ENCODE results near the gene SDHA.
"Not testable (repeated sequence)": the region's sequence is repeated elsewhere in the genome, so short reads cannot be mapped to it uniquely, and the experiment has no call there.

The SDHA gene

DNA sequence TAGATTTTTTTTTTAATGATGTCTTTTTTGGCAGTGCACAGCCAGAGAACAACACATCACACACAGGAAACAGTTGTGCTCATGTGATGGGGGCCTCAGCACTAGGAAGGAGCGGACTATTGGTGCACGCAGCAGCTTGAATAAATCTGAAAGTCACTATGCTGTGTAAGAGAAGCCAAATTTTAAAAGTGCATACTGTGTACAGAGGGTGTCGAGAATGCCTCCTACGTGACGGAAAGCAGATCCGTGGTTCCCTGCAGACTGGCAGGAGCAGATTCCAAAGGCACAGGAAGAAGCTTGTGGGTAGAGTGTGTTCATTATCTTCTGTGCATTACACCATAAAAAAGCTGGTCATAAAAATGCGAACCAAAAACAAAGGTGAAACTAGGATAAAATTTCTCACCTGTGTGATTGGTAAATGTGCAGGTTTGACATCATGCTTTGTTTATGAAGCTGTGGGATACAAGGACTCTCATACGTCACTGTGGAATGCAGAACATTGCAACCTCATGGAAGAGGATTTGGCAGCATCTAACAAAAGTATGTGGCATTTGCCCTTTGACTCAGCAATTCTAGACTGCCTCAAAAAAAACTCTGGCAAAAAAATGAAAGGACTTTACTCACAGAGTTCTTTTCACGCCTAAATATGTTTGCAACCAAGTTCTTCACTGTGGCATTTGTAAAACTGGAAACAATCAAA lies 45.3 kb downstream of the SDHA start:
- H3K27me3 Mint-ChIP-seq, CTCF ChIA-PET, H3K27ac Mint-ChIP-seq, H3K4me1 Mint-ChIP-seq, DNase-seq, H3K9me3 Mint-ChIP-seq, H3K4me3 Mint-ChIP-seq: not testable (repeated sequence)
- peaks cover 36% of the 10 kb centered on the region for H3K36me3 Mint-ChIP-seq

DNA sequence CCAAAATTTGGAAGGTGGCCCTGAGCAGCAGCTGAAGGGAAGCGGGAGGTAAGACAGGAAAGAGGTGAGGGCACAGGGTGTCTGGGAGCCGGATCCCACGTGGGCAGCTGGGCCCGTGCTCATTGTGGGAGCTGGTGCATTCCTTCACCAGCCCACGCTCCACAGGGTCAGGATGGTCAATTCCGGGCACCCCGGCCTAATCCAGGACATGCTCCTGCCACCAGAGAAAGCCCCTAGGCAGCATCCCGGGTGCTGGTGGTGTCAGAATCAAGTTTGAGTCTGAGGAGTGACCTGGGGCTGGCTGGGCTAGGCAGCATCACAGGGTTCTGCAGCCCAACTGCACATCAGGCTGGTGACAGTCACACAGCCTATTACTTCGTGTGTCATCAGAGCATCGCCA lies 46.2 kb downstream of the SDHA start:
- Mint-ChIP-seq H3K4me3 (no peak overlapping the region), H3K27ac (no peak overlapping the region), H3K9me3 (peaks cover 4% of the 10 kb centered on the region), H3K4me1 (peaks cover 5% of the 10 kb centered on the region), H3K27me3 (no peaks in the 10 kb centered on the region), H3K36me3 (peaks cover 32% of the 10 kb centered on the region)
- DNase-seq: no peak
- CTCF ChIA-PET: no interaction called here

DNA sequence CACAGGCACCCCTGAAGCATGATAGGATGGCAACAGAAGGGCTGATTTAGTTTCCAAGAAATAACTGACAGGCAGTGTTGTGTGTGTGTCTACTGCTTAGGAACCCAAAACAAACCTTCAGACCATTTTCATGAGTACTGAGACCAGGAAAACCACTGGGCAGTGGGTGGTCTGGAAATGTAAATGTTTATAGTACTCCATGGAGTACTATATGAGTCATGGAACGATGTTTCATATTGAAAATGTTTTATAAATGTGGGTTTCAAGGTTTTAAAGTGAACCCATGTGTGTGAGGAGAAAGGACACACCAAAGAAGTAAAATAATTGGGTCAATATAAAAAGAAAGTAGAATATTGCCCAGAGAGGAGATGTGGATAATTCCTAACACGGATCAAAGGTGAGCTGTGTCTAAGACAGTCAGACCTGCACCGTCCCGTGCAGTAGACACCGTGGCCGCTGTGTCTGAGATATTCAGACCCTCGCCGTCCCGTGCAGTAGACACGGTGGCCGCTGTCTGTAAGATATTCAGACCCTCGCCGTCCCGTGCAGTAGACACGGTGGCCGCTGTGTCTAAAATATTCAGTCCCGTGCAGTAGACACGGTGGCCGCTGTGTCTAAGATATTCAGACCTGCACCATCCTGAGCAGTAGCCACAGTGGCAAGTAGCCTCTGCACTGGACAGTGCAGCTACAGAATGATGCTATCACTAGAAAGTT lies 48.3 kb downstream of the SDHA start:
- H3K4me3 Mint-ChIP-seq, DNase-seq, H3K9me3 Mint-ChIP-seq, CTCF ChIA-PET, H3K27me3 Mint-ChIP-seq, H3K27ac Mint-ChIP-seq: not testable (repeated sequence)
- peaks cover 32% of the 10 kb centered on the region for H3K36me3 Mint-ChIP-seq
- peaks cover 17% of the 10 kb centered on the region for H3K4me1 Mint-ChIP-seq

DNA sequence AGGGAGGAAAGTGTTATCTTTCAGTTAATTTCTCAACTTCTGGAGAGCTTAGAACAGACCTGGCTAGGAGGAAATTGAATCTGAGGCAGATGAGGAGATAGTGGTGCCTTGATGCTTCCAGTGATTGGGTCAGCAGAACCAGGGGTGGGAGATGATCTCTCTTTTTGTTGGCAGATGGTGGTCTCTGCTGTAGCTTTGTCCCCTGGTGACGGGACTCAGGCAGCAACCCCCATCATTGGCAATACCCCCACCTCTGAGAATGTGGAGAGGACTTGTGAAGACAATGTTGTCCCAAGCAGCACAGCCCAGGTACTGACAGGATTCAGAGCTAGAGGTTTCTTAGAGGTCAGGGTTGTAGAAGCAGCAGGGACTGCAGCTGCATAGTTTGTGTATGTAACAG lies 49.6 kb downstream of the SDHA start:
- CTCF ChIA-PET: no interaction called here
- Mint-ChIP-seq H3K4me3 (no peak overlapping the region), H3K27me3 (peaks cover 4% of the 10 kb centered on the region), H3K9me3 (no peaks in the 10 kb centered on the region), H3K4me1 (peaks cover 21% of the 10 kb centered on the region), H3K27ac (no peak overlapping the region), H3K36me3 (peaks cover 28% of the 10 kb centered on the region)
- no peak for DNase-seq

- Mint-ChIP-seq H3K27me3 (peaks cover 4% of the 10 kb centered on the region), H3K27ac (peak overlapping the region; percentile 93), H3K9me3 (no peaks in the 10 kb centered on the region), H3K4me3 (peak overlapping the region; percentile 92), H3K36me3 (peaks cover 30% of the 10 kb centered on the region), H3K4me1 (peaks cover 40% of the 10 kb centered on the region)
- CTCF ChIA-PET: interaction anchor here (1.2 kb wide), 1 partner anchor 82 kb away, joined by 5 read pairs; no protein-coding TSS in a partner anchor
- DNase-seq: no peak
Observed at GRCh38 chr5:270340-270739, 52.2 kb downstream of the SDHA start.

GRCh38 chr5:271828-272167 lies 53.7 kb downstream of the SDHA start:
- CTCF ChIA-PET, H3K9me3 Mint-ChIP-seq, H3K27me3 Mint-ChIP-seq, DNase-seq: not testable (repeated sequence)
- peak overlapping the region; percentile 93 for H3K27ac Mint-ChIP-seq
- peaks cover 44% of the 10 kb centered on the region for H3K4me1 Mint-ChIP-seq
- H3K36me3 Mint-ChIP-seq: peaks cover 29% of the 10 kb centered on the region
- H3K4me3 Mint-ChIP-seq: peak overlapping the region; percentile 92

GRCh38 chr5:273091-273490 lies 55.0 kb downstream of the SDHA start:
- H3K9me3 Mint-ChIP-seq, CTCF ChIA-PET, DNase-seq, H3K27me3 Mint-ChIP-seq: not testable (repeated sequence)
- Mint-ChIP-seq H3K4me1 (peaks cover 44% of the 10 kb centered on the region), H3K4me3 (peak overlapping the region; percentile 92), H3K27ac (peak overlapping the region; percentile 70), H3K36me3 (peaks cover 26% of the 10 kb centered on the region)

- peak overlapping the region; percentile 92 for H3K4me3 Mint-ChIP-seq
- H3K27me3 Mint-ChIP-seq, H3K9me3 Mint-ChIP-seq, CTCF ChIA-PET, DNase-seq: not testable (repeated sequence)
- H3K36me3 Mint-ChIP-seq: peaks cover 26% of the 10 kb centered on the region
- peaks cover 44% of the 10 kb centered on the region for H3K4me1 Mint-ChIP-seq
- H3K27ac Mint-ChIP-seq: peak overlapping the region; percentile 38
Observed at GRCh38 chr5:273491-273890, 55.4 kb downstream of the SDHA start.

- H3K9me3 Mint-ChIP-seq, DNase-seq, H3K4me3 Mint-ChIP-seq, H3K27ac Mint-ChIP-seq, H3K27me3 Mint-ChIP-seq: not testable (repeated sequence)
- Mint-ChIP-seq H3K4me1 (peaks cover 39% of the 10 kb centered on the region), H3K36me3 (peaks cover 31% of the 10 kb centered on the region)
- CTCF ChIA-PET: interaction anchor here (1.4 kb wide), 1 partner anchor 151 kb away, joined by 5 read pairs; no protein-coding TSS in a partner anchor
Observed at GRCh38 chr5:274346-274745, 56.2 kb downstream of the SDHA start.

GRCh38 chr5:278646-279045 lies 60.5 kb downstream of the SDHA start:
- Mint-ChIP-seq H3K36me3 (peaks cover 28% of the 10 kb centered on the region), H3K9me3 (no peaks in the 10 kb centered on the region), H3K4me1 (peaks cover 22% of the 10 kb centered on the region), H3K27ac (no peak overlapping the region), H3K4me3 (no peak overlapping the region), H3K27me3 (no peaks in the 10 kb centered on the region)
- no peak for DNase-seq
- CTCF ChIA-PET: no interaction called here

GRCh38 chr5:279051-279665 lies 61.0 kb downstream of the SDHA start:
- H3K4me1 Mint-ChIP-seq: peaks cover 23% of the 10 kb centered on the region
- H3K27ac Mint-ChIP-seq: peak overlapping the region; percentile 42

GRCh38 chr5:285991-286557 lies 68.0 kb downstream of the SDHA start:
- Mint-ChIP-seq H3K36me3 (peaks cover 20% of the 10 kb centered on the region), H3K4me3 (no peak overlapping the region), H3K9me3 (no peaks in the 10 kb centered on the region), H3K27me3 (no peaks in the 10 kb centered on the region), H3K27ac (no peak overlapping the region), H3K4me1 (peaks cover 10% of the 10 kb centered on the region)
- DNase-seq: no peak
- CTCF ChIA-PET: no interaction called here

More at GRCh38 chr5:279051-279665, 61.0 kb downstream of the SDHA start:
- H3K4me3 Mint-ChIP-seq, H3K9me3 Mint-ChIP-seq, H3K27me3 Mint-ChIP-seq, DNase-seq, CTCF ChIA-PET: not testable (repeated sequence)
- peaks cover 30% of the 10 kb centered on the region for H3K36me3 Mint-ChIP-seq

DNA sequence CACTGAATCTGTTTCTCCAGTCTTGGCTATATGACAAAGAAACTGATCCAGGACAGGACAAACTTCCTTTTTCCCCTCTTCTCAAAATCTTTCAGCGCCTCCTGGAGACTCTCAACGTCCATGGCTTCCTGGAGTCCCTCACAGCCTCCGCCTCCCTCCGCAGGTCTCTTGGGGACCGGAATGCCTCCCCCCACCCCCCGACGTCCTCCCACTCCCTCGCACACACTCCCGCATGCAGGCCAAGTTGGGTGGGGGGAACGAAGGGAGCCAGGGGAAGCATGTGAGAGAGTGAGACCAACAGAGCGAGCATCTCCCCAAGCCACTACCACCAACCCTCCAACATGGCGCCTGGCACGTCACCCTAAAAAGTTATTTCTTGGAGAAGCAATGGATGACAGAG lies 72.1 kb downstream of the SDHA start:
- H3K27ac Mint-ChIP-seq, H3K4me1 Mint-ChIP-seq, H3K27me3 Mint-ChIP-seq, DNase-seq, CTCF ChIA-PET, H3K4me3 Mint-ChIP-seq, H3K9me3 Mint-ChIP-seq: not testable (repeated sequence)
- H3K36me3 Mint-ChIP-seq: peaks cover 23% of the 10 kb centered on the region

DNA sequence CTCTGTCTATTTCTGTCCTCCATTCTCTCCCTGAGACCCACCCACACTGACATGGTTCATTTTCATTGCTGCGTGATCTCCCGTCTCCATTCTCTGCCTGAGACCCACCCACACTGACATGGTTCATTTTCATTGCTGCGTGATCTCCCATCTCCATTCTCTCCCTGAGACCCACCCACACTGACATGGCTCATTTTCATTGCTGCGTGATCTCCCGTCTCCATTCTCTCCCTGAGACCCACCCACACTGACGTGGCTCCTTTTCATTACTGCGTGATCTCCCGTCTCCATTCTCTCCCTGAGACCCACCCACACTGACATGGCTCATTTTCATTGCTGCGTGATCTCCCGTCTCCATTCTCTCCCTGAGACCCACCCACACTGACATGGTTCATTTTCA lies 73.2 kb downstream of the SDHA start:
- H3K4me1 Mint-ChIP-seq, H3K27ac Mint-ChIP-seq, H3K9me3 Mint-ChIP-seq, H3K4me3 Mint-ChIP-seq, H3K27me3 Mint-ChIP-seq, DNase-seq, CTCF ChIA-PET: not testable (repeated sequence)
- H3K36me3 Mint-ChIP-seq: peaks cover 23% of the 10 kb centered on the region

- not testable (repeated sequence) for H3K27ac Mint-ChIP-seq
Observed at GRCh38 chr5:294788-295187, 76.7 kb downstream of the SDHA start.

More at GRCh38 chr5:294788-295187, 76.7 kb downstream of the SDHA start:
- DNase-seq, H3K27me3 Mint-ChIP-seq, H3K4me3 Mint-ChIP-seq, H3K9me3 Mint-ChIP-seq, CTCF ChIA-PET: not testable (repeated sequence)
- Mint-ChIP-seq H3K36me3 (peaks cover 28% of the 10 kb centered on the region), H3K4me1 (peaks cover 24% of the 10 kb centered on the region)

All from activated naive CD4-positive, alpha-beta T cell treated with anti-CD3 and anti-CD28 coated beads, Interleukin-2, amount 10 ng/mL, durations not matched to agents 7 days and 5 days (primary cell).